SKM-1 treated with dmso at 0.1 percent for 144 hours (cell line): Measurements from ENCODE around the gene SCARB1.

Experiments
- DNase-seq: peaks from one replicate; lab custom pipeline; 2025; ENCODE audit not compliant: unreplicated experiment; lab: John Stamatoyannopoulos, UW

SCARB1 gene

GRCh38 chr12:124778411-124778810 is 85.3 kb downstream of the SCARB1 start:
- DNase-seq = no peak

- DNase-seq = no peak
Measured at GRCh38 chr12:124777399-124778372, 86.0 kb downstream of the SCARB1 start.

- DNase-seq = no peak
Measured at GRCh38 chr12:124776125-124776513, 87.5 kb downstream of the SCARB1 start.

- DNase-seq = no peak
Measured at GRCh38 chr12:124774462-124775167, 89.0 kb downstream of the SCARB1 start.

GRCh38 chr12:124774054-124774461 is 89.6 kb downstream of the SCARB1 start:
- peak; percentile 60 for DNase-seq

GRCh38 chr12:124772289-124773170 is 91.1 kb downstream of the SCARB1 start:
- DNase-seq = no peak

GRCh38 chr12:124771462-124772288 is 92.0 kb downstream of the SCARB1 start:
- no peak for DNase-seq

- DNase-seq = no peak
Measured at GRCh38 chr12:124770728-124771127, 92.9 kb downstream of the SCARB1 start.

- DNase-seq = no peak
Measured at GRCh38 chr12:124769881-124770512, 93.7 kb downstream of the SCARB1 start.

- no peak for DNase-seq
Measured at GRCh38 chr12:124769163-124769530, 94.5 kb downstream of the SCARB1 start.

GRCh38 chr12:124768452-124769162 is 95.1 kb downstream of the SCARB1 start:
- no peak for DNase-seq

GRCh38 chr12:124767066-124767821 is 96.4 kb downstream of the SCARB1 start:
- DNase-seq = no peak

- no peak for DNase-seq
Measured at GRCh38 chr12:124766727-124767065, 97.0 kb downstream of the SCARB1 start.

- no peak for DNase-seq
Measured at GRCh38 chr12:124765581-124766489, 97.8 kb downstream of the SCARB1 start.

- DNase-seq = no peak
Measured at GRCh38 chr12:124764870-124765580, 98.6 kb downstream of the SCARB1 start.

GRCh38 chr12:124764451-124764850 is 99.2 kb downstream of the SCARB1 start:
- DNase-seq = no peak

GRCh38 chr12:124763594-124763979 is 100.1 kb downstream of the SCARB1 start:
- no peak for DNase-seq
